HUES6 (cell line): ENCODE measurements around the gene WWTR1.

Experiments used
- H3K27ac ChIP-seq: 2 replicates; pipeline ENCODE4 v1.7.0; 2013; ENCODE audit warnings: low read depth, mild to moderate bottlenecking, low read length, inconsistent platforms
- H3K27me3 ChIP-seq: 2 replicates; pipeline ENCODE4 v1.6.1; 2013; ENCODE audit warnings: low read length; ENCODE audit not compliant: control insufficient read depth, insufficient read depth
- H3K36me3 ChIP-seq: 2 replicates; pipeline ENCODE4 v1.6.1; 2013; ENCODE audit warnings: low read length; ENCODE audit not compliant: control insufficient read depth, insufficient read depth
- H3K4me1 ChIP-seq: 2 replicates; pipeline ENCODE4 v1.6.1; 2013; ENCODE audit warnings: low read length; ENCODE audit not compliant: control insufficient read depth, insufficient read depth
- H3K4me3 ChIP-seq: 2 replicates; pipeline ENCODE4 v1.5.1; 2013; ENCODE audit warnings: low read depth, low read length
- H3K9ac ChIP-seq: one replicate; pipeline ENCODE4 v1.6.1; 2013; ENCODE audit warnings: mild to moderate bottlenecking, low read length
- H3K9me3 ChIP-seq: 2 replicates; pipeline ENCODE4 v1.6.1; 2013; ENCODE audit warnings: low read depth, low read length; ENCODE audit not compliant: control insufficient read depth, insufficient read depth

WWTR1 gene

DNA sequence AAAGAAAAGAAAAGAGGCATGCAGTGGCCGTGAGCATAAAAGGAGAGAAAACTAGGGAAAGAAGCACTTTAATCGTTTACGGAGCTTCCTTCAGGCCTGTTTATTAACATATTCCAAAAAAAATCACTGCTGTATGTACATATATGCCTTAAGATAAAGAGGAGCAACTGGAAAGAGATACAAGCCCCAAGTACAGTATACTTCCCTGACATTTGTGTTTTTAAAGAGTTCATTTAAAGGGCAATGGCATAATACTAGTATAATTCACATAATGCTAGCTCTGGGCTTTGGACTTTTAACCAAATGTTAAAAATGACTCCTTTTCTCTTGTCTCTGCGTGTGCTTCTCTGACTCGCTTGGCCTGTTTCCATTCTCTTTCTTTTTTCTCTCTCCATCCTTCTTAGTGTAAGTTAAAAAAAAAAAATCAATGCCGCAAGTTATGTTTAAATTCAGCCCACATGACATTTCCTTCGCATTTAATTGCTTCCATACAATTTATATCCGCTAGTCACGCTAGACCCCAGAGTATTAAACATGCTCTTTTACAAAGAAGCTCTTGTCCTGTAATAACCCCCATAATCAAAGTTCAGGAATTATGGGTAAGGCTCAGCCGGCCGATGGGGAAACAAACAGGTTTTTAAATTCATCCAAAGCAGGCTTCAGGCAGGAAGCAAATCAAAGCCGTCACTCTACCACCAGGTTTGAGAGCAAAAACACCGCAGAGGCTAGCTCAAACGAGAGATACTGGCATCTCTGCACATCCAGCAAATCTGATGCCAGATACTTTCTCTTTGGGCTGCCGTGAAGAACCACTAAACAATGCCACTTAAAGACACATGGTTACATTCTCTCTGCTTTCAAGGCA is 19.4 kb downstream of the WWTR1 start:
- H3K9ac ChIP-seq: no peak overlapping the region
- peaks cover 8% of the 10 kb centered on the region; the same call in 1 of the 2 replicates for H3K36me3 ChIP-seq
- no peak overlapping the region for H3K27ac ChIP-seq
- H3K27me3 ChIP-seq: no peaks in the 10 kb centered on the region
- H3K4me1 ChIP-seq: peaks cover 12% of the 10 kb centered on the region; the same call in 1 of the 2 replicates
- peaks cover 4% of the 10 kb centered on the region; the same call in 1 of the 2 replicates for H3K9me3 ChIP-seq
- no peak overlapping the region for H3K4me3 ChIP-seq

DNA sequence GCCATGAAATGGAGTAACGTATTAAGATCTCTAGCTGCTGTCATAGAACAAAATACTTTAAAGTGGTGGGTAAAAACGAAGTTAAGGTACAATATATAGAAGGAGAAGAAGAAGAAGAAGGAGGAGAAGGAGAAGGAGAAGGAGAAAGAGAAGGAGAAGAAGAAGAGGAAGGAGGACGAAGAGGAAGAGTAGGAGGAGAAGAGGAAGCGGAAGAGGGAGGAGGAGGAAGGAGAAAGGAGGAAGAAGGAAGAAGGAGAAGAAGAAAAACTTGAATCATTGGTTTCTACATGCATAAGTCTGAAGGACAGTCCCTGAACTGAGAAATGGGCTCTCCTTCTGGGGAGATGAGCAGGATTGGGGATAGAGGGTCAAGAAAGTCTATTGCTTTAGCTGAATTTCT is 22.4 kb downstream of the WWTR1 start:
- Histone ChIP-seq H3K4me1 (peaks cover 7% of the 10 kb centered on the region; the same call in 1 of the 2 replicates), H3K36me3 (peaks cover 16% of the 10 kb centered on the region; the same call in 1 of the 2 replicates), H3K4me3 (no peak overlapping the region), H3K27ac (no peak overlapping the region), H3K9ac (no peak overlapping the region), H3K9me3 (peaks cover 4% of the 10 kb centered on the region; the same call in 1 of the 2 replicates), H3K27me3 (no peaks in the 10 kb centered on the region)

DNA sequence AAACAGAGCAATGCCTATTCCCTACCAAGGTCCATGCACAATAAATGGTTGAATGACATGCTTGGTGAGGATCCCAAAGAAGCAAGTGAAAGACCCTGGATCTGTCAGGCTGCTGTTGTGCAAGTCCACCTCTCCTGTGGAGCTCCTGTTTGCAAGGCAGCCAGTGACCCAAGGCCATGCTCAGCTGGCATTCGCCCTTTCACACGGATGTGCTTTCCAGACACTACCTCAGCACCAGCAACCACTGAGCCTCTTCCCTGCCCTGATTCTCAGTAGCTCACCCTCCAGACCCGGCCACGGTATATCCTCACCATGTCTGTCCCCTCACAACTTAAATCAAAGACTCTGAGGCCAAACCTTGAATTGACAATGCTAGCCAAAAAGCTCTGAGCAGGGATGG is 23.3 kb downstream of the WWTR1 start:
- H3K27ac ChIP-seq: no peak overlapping the region
- no peaks in the 10 kb centered on the region for H3K27me3 ChIP-seq
- H3K4me3 ChIP-seq: no peak overlapping the region
- peaks cover 9% of the 10 kb centered on the region; the same call in 1 of the 2 replicates for H3K4me1 ChIP-seq
- no peak overlapping the region for H3K9ac ChIP-seq
- H3K36me3 ChIP-seq: peaks cover 16% of the 10 kb centered on the region; the same call in 1 of the 2 replicates
- H3K9me3 ChIP-seq: peaks cover 4% of the 10 kb centered on the region; the same call in 1 of the 2 replicates

DNA sequence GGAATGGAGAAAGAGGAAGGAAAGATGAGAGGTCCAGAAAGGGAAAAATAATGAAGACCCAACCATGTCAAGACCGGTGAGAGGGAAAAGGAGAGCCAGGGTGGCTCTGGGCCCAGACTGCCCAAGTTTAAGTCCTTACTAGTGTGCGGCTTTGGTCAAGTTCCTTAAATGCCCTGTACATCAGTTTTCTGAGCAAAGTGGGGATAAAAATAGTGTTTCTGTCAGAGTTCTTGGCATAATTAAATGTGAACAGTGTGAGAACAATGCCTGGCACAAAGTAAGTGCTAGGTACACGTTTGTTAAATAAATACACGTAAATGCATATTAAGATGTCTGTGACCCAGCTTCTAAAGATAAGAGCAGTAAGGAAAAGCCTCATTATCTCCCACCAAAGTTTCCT is 23.8 kb downstream of the WWTR1 start:
- Histone ChIP-seq H3K9ac (no peak overlapping the region), H3K4me1 (peaks cover 9% of the 10 kb centered on the region; the same call in 1 of the 2 replicates), H3K27ac (no peak overlapping the region), H3K36me3 (peaks cover 16% of the 10 kb centered on the region; the same call in 1 of the 2 replicates), H3K27me3 (no peaks in the 10 kb centered on the region), H3K4me3 (no peak overlapping the region), H3K9me3 (peaks cover 4% of the 10 kb centered on the region; the same call in 1 of the 2 replicates)

DNA sequence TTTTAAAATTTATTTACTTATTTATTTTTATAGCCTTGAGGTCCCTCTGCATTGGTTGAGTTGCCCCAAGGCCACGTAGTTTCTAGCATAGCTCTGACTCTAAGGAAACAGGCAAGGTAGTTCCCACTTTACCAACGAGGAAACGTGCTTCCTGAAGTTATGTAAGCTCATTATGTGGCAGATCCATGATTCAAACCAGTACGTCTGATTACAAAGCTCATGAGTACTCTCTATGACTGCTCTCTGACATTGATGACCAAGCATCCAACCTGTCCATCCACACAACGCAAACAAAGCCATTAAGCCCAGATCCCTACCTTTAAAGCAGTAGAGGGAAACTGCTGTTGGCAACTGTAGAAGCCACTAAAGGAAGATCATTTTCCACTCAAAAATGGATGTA is 25.6 kb downstream of the WWTR1 start:
- H3K27ac ChIP-seq: no peak overlapping the region
- no peaks in the 10 kb centered on the region for H3K27me3 ChIP-seq
- H3K9me3 ChIP-seq: peaks cover 4% of the 10 kb centered on the region; the same call in 1 of the 2 replicates
- H3K4me1 ChIP-seq: peaks cover 9% of the 10 kb centered on the region; the same call in 1 of the 2 replicates
- no peak overlapping the region for H3K4me3 ChIP-seq
- H3K9ac ChIP-seq: no peak overlapping the region
- H3K36me3 ChIP-seq: peaks cover 18% of the 10 kb centered on the region; the same call in 1 of the 2 replicates

DNA sequence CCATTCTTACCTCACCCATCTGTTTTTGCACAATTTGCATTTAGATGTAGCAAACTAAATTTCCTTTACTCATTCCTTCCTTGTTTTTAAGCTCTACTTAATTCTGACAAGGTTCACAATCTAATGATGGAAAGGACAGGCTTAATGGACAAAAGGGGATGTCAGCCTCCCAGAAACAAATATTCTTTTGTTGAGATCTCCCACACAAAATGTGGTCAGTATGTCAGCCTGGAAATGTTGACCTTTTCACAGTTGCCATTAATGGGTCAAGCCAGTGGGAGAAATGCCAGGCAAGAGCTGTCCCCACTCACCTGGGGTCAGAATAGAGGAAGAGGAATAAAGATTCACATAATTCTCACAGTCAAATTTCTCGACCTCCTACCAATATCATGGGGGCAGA is 27.0 kb downstream of the WWTR1 start:
- peaks cover 4% of the 10 kb centered on the region; the same call in 1 of the 2 replicates for H3K9me3 ChIP-seq
- no peak overlapping the region for H3K4me3 ChIP-seq
- H3K36me3 ChIP-seq: peaks cover 18% of the 10 kb centered on the region; the same call in 1 of the 2 replicates
- no peak overlapping the region for H3K27ac ChIP-seq
- no peaks in the 10 kb centered on the region for H3K27me3 ChIP-seq
- peaks cover 13% of the 10 kb centered on the region for H3K4me1 ChIP-seq
- no peak overlapping the region for H3K9ac ChIP-seq

DNA sequence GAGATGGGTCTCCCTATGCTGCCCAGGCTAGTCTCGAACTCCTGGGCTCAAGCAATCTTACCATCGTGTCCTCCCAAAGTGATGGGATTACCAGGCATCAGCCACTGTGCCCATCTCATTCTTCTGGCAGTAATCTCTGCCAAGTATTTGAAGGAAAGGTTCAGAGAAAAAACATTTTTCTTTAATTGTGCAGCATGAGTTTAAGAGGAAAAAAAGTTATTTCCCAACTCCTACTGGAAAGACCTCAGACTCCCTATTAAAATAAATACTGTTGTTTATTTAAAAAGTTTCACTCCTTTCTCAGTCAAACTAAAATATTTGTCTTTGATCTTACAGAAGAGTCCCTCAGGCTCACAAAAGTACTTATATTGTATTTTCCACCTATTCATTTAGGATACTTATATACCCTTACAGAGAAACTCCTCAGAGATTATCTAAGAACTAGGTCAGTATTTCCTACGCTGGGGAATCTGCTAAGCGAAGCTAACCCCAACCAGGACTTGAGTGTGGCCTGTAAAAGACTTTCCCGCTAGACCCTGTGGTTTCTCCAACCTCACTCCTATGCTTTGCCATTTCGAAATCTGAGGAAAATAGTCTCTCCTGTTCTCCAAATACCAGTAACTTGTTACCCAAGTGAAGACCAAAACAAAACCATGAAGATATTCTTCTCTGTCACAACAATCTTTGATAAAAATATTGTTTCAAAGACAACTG is 28.7 kb downstream of the WWTR1 start:
- H3K4me3 ChIP-seq: no peak overlapping the region
- peaks cover 15% of the 10 kb centered on the region for H3K4me1 ChIP-seq
- peaks cover 14% of the 10 kb centered on the region; the same call in 1 of the 2 replicates for H3K36me3 ChIP-seq
- no peak overlapping the region for H3K9ac ChIP-seq
- H3K27ac ChIP-seq: no peak overlapping the region
- no peaks in the 10 kb centered on the region for H3K27me3 ChIP-seq
- peaks cover 4% of the 10 kb centered on the region; the same call in 1 of the 2 replicates for H3K9me3 ChIP-seq

DNA sequence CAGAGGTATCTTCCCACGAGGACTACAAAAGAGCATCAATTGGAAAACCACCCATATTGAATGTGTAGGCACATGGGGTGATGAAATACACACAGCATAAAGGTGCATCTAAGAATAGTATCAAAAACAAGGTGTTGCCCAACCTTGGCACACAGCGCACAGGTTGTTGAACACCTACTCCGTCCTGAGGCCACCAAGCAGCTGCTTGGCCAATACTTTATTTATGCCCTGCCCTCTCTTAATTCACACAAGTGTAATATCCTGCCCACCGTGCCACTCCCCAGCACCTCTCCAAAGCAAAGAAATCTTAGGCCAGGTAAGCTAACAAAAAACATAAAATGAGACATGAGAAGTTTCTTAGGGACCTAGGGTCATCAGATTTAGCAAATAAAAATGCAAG is 31.2 kb downstream of the WWTR1 start:
- Histone ChIP-seq H3K4me3 (no peak overlapping the region), H3K9ac (no peak overlapping the region), H3K27me3 (no peaks in the 10 kb centered on the region), H3K9me3 (no peaks in the 10 kb centered on the region), H3K4me1 (peaks cover 19% of the 10 kb centered on the region), H3K36me3 (peaks cover 2% of the 10 kb centered on the region; the same call in 1 of the 2 replicates), H3K27ac (no peak overlapping the region)

DNA sequence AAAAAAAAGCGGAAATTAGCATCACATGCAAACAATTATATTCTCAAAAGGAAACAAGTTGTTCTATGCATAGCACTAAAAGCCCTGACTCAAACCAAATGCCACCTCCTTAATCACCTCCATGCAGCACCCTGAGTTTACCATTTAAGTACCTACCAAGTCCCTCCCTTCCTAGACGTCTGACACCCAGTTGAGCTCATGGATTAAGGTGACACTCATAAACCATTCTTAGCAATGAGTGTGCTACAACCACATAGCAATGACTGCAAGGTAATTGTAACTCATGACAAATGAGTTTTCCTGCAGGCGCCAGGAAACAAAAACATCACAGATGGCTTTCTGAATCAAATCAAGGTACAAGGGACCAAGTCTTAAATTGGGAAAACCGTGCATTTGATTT is 32.0 kb downstream of the WWTR1 start:
- Histone ChIP-seq H3K9me3 (no peaks in the 10 kb centered on the region), H3K27ac (no peak overlapping the region), H3K4me3 (no peak overlapping the region), H3K36me3 (peaks cover 2% of the 10 kb centered on the region; the same call in 1 of the 2 replicates), H3K27me3 (no peaks in the 10 kb centered on the region), H3K9ac (no peak overlapping the region), H3K4me1 (peaks cover 25% of the 10 kb centered on the region)

DNA sequence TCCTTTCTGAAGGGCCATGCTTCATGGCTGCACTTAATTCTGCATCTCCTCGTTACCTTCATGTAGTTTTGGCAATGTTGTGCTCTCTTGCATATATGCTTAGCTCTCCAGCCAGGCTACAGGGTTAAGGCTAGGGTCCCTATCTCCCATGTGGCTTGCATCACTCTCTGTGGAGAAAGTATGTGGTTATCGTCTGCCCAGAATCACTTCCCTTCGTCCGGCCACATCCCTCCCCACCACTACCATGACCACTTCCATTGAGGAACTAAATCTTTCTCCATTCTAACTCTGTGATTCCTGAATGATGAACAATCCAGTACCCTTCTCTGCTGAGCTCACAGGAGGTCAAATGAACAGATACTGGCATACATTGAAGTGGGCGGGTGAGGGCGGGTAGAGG is 34.0 kb downstream of the WWTR1 start:
- H3K9me3 ChIP-seq: no peaks in the 10 kb centered on the region
- peaks cover 2% of the 10 kb centered on the region; the same call in 1 of the 2 replicates for H3K36me3 ChIP-seq
- H3K9ac ChIP-seq: no peak overlapping the region
- peaks cover 39% of the 10 kb centered on the region for H3K4me1 ChIP-seq
- no peaks in the 10 kb centered on the region for H3K27me3 ChIP-seq
- no peak overlapping the region for H3K4me3 ChIP-seq
- H3K27ac ChIP-seq: no peak overlapping the region
